NK-92 (cell line): Measurements from ENCODE around the gene ZNF496.
"Not testable (repeated sequence)": the region's sequence is repeated elsewhere in the genome, so short reads cannot be mapped to it uniquely, and the experiment has no call there.

Source experiments
- DNase-seq: peaks from one replicate; lab custom pipeline; 2025; ENCODE audit not compliant: unreplicated experiment; lab: John Stamatoyannopoulos, UW

ZNF496 gene

DNA sequence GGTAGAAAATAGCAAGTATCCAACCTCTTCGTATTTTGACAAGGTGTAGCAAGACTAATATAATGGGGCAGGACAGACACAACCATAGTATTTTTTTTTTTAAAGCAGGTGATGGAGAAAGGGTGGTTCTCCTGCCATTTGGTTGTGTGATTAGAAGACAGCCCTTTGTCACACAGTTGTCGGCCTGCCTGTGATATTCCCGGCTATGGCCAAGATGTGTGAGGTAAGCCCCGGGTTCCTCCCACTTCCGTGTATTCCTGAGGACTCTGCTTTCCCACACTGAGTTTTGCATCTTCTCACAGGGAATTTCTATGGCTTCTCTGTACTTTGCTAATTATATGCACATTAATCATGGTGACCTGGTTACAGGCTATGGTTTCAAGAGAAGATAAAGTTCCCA is 35.9 kb downstream of the ZNF496 start:
- no peak for DNase-seq

DNA sequence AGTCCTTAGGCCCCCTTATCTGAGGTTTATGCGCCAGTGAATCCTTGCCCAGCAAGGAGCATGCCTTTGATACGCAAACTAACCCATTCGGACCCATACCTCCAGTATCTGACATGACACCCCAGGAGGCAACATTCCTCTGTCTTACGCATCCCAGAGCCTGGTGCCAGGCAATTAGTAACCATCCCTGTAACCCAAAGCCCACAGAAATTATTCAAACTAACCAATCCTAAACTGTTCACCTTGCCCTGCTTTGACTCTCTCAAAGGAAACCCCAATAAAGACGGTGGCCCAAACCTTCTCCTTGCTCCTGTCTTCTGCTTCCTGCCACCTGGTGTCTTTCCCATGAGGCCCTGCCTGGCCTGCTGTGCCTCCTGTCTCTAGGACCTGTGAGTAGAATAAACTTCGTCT is 36.4 kb downstream of the ZNF496 start:
- no peak for DNase-seq

DNA sequence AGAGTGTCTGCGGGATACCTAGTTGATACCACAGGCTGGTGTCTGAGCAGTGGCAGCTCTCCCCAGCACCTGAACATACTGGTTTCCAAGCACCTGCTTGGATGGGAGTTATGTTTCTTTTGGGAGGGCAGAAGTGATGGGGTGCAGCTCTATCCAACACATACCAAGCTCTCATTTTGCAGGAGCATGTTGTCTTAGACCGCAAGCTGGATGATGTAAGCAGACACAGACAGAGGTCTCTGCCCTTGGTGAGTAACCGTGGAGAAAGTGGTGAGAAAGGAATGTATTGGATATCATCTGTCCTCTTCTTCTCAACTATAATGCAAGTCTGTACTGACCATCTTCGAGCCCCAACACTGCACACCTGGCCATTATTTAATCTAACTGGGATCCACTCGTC is 37.4 kb downstream of the ZNF496 start:
- no peak for DNase-seq

DNA sequence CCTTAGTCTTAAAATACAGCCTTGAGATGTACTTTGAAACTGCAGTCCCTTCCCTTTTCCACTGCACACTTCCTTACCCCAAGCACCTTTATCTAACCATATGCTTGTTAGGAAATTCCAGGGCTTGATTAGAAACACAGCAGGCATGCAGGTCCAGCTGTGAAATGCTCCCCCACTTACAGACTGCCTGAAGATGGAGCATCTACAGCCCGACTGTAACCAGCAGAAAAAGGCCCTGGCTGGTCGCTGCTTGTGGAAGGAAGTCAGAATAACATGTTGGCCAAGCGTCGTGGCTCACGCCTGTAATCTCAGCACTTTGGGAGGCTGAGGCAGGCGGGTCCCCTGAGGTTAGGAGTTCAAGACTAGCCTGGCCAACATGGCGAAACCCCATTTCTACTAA is 38.6 kb downstream of the ZNF496 start:
- DNase-seq: no peak

DNA sequence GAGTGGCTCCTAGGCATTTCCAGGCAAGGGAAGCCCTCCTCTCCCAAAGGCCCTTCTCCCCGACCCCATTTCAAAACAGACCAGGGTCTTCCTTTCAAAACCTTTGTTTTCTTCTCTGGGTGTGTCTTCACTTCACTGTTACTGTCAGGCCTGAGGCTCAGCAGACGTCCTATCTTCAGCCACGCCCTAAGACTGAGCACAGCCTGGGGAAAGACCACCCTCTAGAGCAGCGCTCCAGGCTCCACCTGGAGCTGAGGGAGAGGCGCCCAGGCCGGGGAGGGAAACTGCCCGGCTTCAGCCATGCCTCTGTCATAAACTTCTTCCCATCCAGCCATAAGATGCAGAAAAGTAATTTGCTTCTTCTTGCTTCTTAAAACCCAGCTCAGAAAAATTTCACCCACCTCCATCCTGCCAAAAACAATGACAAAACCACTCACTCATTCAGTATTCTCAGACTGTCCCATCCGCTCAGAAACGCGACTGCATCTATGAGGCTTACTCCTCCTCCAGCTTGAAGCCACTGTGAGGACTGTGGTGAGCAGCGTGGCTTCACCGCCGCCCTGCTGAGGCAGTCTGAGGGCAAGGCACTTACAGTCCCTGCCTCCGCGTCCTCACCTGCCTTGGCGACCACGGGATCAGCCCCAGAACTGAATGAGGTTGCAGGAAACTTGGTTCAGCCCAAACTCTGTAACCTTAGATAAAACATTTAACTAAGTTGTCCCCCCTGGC is 39.7 kb downstream of the ZNF496 start:
- no peak for DNase-seq

DNA sequence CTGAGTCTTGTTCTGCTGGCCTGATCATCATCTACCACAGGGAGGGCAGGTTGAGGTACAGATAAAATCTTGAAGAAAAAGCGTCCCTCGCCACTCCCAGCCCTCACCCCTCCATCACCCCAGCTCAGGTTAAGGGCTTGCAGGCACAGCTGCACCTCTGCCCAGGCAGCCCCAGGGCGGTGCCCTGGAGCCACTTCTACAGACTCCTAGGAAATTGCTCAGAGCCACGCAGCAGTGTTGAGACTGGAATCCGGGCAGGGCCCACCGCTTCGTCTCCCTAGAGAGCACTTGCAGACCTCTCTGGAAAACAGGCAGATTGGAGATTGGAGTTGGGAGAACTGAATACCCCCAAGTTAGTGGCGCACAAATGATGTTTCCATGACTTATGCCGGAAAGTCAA is 40.5 kb downstream of the ZNF496 start:
- DNase-seq: no peak

DNA sequence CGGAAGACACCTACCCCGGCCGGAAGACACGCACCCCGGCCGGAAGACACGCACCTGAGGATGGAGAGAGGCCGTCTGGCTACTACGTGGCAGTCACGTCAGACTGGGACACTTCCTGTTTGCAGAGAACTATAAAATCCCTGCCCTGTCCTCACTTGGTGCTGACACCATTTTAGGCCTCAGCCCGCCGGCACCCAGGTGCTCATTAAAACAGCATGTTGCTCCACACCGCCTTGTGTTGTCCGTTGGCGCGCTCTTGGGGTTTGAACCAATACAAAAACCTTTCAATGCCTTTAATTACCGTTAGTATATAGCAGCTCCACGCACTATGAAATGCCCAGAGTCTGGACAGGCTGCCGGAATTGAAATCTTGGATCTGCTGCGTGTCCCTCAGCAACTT is 41.1 kb downstream of the ZNF496 start:
- no peak for DNase-seq

DNA sequence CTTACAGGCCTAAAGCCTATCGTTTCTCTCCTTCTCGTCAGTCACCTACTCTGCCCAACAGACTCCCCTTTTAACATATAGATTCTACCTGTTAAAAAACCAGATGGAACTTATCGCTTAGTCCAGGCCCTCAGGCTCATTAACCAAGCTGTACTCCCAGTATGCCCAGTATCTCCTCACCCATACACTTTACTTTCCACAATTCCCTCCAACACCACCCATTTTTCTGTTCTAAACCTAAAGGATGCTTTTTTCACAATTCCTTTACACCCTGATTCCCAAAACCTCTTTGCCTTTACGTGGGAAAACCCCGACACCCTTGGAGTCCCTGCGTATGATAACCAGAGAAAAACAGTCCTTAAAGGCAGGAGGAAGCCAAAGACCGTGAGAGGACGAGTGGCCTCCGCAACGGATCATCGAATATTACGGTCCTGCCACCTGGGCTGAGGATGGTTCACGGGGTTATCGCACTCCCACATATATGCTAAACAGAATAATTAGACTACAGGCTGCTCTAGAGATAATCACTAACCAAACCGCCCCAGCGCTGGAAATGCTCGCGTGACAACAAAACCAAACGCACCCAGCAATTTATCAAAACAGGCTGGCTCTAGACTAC is 42.3 kb downstream of the ZNF496 start:
- not testable (repeated sequence) for DNase-seq

DNA sequence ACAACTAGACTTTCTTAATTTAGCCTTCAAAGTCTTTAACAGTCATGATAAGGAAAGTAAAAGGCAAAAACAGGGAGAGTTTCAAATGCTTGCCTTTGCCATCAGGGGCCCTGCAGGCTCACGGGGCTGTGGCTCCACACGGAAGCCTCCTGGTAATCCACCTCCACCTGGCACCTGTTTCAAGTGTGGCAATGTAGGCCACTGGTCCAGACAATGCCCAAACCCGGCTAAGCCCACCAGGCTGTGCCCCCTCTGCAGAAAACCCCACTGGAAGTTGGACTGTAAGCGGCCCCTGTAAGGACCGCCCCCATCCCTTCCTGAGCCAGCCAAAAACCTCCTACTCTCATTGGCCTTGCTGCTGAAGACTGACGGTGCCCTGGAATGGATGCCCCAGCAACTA is 43.3 kb downstream of the ZNF496 start:
- DNase-seq: no peak

DNA sequence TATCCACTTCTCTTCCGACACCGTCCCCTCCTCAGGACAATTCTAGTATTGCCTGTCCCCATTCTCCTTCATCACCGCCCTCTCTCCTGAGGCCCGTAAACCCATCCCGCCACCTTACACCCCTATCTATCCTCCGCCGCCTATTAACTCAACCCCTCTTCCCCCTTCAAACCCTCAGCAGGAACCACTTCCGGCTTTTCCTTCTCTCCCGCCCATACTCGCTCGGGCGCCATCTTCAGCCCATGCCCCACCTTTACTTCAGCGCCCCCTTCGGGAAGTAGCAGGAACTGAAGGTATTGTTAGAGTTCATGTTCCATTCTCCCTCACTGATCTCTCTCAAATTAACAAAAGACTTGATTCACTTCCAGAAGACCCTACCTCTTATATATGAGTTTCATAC is 44.2 kb downstream of the ZNF496 start:
- DNase-seq: no peak

DNA sequence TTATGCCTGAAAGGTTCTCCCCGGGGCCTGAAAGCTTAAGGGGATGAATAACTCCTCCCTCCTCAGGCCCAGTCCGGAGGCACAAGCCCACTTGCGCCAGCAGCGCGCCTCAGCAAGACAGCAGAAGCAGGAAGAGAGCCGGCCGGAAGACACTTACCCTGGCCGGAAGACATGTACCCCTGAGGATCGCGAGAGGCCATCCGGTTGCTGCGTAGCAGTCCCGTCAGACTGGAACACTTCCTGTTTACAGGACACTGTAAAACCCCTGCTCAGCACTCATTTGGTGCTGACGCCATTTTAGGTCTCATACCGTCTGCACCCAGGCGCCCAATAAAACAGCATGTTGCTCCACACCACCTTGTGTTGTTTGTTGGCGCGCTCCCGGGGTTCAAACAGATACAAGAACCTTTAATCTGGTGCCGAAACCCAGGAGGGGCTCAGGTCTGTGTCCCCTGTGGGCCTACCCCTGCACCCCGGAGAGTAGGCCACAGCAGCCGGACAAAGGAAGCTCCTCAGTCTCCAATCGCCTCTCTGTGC is 45.5 kb downstream of the ZNF496 start:
- DNase-seq: no peak

DNA sequence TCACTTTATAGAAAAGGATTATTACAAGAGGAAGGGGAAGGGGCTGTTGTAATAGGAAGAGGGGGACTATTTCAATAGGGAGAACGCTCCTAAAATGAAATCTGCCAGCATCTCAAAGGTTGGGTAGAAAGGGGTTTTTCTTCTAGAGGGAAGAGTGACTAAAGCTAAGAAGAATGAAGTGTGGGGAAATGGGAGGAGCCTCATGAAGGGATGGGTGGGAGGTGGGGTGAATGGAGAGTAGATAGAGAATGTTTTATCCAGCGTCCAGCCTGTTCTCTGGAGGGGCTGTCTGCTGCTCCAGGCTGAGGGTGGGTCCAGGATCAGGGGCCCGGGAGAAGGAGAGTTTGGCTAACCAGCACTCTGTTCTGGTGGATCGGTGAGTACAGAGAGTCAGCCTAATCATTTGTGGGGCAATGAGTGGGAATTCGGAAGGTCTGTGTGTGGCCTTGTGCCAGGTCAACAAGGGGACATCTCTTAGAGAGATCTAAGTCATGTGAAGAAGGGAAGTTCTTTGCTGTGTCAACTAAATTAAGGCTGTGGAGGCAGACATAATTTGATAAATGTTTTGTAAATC is 50.6 kb downstream of the ZNF496 start:
- no peak for DNase-seq

DNA sequence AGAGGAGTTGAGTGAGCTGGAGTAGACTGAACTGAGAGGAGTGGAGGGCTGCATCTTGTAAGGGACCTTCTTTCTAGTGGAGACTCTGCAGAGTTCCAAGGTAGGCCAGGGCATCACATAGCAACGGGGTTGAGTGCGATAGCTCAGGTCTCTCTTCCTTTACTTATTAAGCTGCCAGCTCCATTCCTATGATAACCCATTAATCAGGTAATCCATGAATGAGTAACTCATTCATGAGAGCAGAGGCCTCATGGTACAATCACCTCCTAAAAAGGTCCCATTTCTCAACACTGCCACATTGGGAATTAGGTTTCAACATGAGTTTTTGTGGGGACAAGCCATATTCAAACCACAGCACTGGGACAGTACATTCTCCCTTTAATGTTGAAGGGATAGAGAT is 54.5 kb downstream of the ZNF496 start:
- DNase-seq: no peak

DNA sequence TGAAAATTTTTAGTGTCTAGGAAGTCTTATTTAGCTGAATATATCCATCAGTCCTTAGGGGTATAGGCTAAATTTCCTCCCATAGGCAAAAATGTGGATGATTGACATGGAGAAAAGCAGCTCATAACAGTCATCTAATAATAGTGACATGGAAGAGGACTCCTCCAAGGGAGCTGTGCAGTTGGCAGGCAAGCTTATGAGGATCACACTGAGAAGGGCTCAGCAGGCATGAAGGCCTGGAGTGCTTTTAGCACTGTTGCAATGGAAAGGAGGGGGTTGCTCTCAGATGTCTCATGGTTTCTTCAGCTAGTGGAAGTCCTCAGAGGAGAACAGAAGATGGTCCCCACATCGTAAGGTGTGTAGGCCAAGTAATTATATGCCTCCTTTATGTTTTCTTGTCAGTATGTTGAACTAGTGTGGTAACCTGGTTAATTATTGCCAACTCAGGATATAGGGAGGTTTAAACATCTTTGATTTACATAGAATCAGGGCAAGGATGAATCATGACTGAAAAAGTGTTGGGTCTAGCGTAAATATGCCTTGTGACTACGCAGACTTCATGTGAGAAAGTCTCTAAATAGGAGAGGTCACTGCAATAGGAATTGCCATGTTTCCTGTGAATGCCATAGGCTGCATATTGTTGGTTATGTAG is 56.9 kb downstream of the ZNF496 start:
- no peak for DNase-seq

DNA sequence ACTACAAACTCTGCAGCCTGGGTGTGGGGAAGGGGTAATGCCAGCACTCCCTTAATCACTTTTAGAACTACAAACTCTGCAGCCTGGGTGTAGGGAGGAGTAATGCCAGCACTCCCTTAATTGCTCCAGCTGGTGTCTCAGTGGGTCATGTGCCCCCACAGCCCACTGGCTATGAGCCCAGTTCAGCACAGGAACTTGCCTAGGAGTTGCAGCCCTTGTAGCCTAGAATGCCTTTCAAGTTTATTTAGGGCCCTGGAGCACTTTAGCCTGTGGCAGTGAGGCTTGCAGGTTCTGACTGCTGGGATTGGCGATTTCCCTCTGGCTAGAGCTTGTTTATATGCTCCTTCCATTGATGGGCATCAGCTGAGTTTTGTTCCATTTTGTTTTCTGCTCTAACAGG is 58.7 kb downstream of the ZNF496 start:
- DNase-seq: no peak

DNA sequence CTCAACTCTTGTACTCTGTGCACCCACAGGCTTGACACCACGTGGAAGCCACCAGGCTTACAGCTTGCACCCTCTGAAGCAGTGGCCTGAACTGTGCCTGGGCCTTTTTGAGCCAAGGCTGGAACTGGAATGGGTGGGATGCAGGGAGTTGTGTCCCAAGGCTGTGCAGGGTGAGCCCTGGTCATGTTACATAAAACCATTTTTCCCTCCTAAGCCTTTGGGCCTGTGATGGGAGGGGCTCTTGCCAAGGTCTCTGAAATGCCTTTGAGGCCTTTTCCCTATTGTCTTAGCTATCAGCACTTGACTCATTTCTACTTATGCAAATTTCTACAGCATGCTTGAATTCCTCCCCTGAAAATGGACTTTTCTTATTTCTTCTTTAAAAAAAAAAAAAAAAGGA is 61.7 kb downstream of the ZNF496 start:
- no peak for DNase-seq

DNA sequence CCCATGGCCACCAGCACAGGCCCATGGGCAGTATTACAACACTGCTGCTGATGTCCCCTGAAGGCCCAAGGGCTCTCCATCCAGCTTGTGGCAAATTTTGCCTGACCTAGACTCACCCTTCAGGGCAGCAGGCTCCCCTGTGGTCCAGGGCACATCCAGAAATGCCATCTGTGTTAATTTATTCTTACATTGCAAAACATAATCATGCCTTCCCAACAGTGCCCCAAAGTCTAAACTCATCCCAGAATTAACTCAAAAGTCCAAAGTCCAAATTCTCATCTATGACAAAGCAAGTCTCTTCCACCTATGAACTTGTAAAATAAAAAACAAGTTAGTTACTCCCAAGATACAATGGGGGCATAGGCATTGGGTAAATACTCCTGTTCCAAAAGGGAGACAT is 62.5 kb downstream of the ZNF496 start:
- DNase-seq: no peak

DNA sequence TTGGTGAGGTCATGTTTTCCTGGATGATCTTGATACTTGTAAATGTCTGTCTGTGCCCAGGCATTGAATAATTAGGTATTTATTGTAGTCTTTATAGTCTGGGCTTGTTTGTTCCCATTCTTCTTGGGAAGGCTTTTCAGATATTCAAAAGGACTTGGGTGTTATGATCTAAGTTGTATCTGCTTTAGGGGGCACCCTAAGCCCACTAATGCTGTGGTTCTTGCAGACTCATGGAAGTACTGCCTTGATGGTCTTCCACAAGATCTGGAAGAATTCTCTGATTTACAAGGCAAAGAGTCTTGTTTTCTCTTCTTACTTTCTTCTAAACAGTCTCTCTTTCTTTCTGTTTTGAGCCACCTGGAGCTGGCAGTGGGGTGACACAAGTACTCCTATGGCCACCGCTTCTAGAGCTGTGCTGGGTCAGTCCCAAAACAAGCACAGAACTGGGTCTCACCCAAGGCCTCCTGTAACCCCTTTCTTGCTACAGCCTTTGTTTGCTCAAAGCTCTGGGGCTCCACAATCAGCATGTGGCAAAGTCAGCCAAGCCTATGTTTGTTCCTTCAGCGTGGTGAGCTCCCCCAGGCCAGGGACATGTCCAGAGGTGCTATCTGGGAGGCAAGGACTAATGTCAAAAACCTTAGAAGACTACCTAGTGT is 63.1 kb downstream of the ZNF496 start:
- no peak for DNase-seq

DNA sequence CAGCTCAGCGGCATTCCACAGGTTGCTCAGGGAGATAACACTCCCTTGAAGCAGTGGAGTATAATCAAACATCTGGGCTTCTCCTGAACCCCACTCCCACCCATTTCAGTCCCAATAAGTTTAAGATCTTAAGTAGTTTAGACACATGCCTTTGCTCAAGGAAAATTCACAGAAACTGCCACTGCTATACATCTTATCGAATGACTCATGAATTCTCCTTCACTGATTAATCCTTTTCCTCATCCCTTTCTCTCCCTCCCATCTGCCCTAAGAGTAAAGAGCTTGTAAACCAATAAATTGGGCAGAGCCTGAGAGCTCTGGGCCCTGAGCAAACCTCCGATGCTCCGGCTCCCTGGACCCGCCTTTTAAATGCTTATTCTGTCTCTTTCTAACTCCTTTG is 65.6 kb downstream of the ZNF496 start:
- no peak for DNase-seq

DNA sequence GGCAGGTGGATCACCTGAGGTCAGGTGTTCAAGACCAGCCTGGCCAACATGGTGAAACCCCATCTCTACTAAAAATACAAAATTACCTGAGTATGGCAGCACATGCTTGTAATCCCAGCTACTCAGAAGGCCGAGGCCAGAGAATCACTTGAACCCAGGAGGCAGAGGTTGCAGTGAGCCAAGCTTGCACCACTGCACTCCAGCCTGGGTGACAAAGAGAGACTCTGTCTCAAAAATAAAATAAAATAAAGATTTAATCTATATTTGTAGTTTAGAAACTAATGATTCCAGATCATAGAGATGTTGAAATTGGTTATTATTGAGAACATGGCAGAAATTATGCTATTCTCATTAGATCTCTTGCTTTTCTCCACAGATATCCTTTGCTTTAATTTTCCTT is 75.9 kb downstream of the ZNF496 start, which contains the start of gene VN1R5:
Gene VN1R5, plus strand, starts transcription at position 301 of the 400 bp plus-strand sequence.
- not testable (repeated sequence) for DNase-seq

DNA sequence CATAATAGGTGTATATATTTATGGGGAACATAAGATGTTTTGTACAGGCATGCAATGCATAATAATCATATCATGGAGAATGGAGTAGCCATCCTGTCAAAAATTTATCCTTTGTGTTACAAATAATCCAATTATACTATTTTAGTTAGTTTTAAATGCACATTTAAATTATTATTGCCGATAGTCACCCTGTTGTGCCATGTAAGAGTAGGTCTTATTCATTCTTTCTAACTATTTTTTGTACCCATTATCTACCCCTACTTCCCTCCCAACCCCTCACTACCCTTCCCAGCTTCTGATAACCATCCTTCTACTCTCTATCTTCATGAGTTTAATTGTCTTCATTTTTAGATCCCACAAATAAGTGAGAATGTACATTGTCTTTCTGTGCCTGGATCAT is 84.1 kb downstream of the ZNF496 start:
- DNase-seq: no peak
